GM21381 (cell line): Measurements from ENCODE around the gene MARCO.
"Not testable (repeated sequence)": the region's sequence is repeated elsewhere in the genome, so short reads cannot be mapped to it uniquely, and the experiment has no call there.

Source experiments
- ATAC-seq: cut with Tn5 transposase; IDR thresholded peaks from one replicate; pipeline ENCODE4 v1.9.1; 2021; ENCODE audit warnings: mild to moderate bottlenecking, moderate library complexity; ENCODE audit not compliant: unreplicated experiment

Gene MARCO

DNA sequence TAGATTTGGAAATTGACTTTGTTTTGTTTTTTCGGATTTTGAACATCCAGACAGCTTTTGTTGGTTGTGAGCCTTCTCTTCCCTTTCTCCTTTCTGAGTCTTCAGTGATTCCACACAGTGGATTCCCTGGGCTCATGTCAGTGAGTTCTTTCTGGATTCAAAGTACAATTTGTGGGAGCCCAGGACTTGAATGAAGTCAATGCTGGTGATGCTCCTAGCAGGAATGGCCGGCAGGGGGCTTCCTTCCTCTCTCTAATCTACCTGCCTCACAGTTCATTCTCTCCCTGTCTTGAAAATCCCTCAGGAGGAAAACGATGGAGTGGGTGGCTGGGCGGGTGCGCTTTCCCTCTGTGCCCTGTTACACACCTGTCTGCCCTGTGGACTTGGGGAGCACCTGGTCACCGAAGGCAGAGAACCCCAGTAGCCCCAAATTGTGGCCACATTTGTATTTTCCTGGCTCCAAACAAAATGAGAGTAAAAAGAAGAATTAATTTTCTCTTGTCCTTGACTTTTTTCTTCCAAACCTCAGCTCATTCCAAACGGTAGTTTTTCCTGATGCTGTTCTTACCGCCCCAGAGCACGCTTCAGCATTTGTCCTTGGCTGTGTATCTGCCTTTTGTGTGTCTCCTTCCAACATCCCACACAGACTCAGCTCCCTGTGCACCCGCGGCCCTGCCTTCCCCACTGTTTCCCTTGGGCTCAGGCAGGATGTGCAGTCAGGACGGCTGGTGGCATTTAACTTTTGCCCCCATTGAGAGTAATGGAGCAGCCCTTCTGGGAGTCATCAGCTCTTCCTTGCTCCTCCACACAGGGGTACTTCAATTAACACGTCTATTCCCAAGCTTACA is 86.6 kb downstream of the MARCO start:
- ATAC-seq, result no peak

DNA sequence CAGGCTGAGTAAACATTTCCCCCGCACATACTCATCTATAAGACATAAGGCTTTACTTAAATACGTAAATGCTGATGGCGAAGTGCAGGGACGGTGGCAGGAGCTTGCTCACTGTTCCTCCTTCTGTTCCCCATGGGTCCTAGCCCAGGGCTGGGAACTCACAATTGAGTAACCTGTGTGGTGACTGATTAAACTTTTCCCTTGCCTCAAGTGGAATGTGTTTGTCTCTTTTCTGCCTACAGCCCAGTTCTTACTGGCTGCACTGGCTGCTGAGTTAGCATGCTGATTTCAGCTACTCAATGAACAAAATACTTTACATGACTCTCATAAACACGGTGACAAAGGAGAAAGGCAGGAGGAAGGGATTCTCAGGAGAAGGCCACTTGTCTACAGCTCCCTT is 87.3 kb downstream of the MARCO start:
- no peak for ATAC-seq

DNA sequence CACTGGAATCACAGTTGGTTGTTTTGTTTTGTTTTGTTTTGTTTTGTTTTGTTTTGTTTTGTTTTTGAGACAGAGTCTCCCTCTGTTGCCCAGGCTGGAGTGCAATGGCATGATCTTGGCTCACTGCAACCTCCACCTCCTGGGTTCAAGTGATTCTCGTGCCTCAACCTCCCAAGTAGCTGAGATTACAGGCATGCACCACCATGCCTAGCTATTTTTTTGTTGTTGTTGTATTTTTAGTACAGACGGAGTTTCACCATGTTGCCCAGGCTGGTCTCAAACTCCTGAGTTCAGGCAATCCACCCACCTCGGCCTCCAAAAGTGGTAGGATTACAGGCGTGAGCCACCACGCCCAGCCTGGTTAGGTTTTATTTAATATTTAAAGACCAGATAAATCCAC is 95.9 kb downstream of the MARCO start:
- not testable (repeated sequence) for ATAC-seq

DNA sequence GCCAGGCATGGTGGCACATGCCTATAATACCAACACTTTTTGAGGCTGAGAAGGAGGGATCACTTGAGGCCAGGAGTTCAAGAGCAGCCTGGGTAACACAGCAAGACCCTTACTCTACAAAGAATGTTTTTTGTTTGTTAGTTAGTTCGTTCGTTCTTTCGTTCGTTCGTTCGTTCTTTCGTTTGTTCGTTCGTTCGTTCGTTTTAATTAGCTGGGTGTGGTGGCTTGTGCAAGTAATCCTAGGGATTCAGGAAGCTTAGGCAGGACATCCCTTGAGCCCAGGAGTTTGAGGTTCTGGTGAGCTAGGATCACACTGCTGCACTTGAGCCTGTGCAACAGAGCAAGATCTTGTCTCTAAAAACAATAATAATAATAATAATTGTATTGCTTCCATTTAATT is 98.7 kb downstream of the MARCO start:
- no peak for ATAC-seq
